NCI-H1930 (cell line): ENCODE data around the gene SPRN.
"Not testable (repeated sequence)": the region's sequence is repeated elsewhere in the genome, so short reads cannot be mapped to it uniquely, and the experiment has no call there.

Experiments used
- DNase-seq, 2 experiments: peaks; one replicate each; lab custom pipeline; 2025; lab: John Stamatoyannopoulos, UW

SPRN gene, protein sequence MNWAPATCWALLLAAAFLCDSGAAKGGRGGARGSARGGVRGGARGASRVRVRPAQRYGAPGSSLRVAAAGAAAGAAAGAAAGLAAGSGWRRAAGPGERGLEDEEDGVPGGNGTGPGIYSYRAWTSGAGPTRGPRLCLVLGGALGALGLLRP

GRCh38 chr10:133424601-133425000 lies at the start of gene SPRN:
TSS of gene SPRN (minus strand) at chr10:133424625. CDS start at chr10:133423681, 944 bp downstream.
- DNase-seq: not testable (repeated sequence)

DNA sequence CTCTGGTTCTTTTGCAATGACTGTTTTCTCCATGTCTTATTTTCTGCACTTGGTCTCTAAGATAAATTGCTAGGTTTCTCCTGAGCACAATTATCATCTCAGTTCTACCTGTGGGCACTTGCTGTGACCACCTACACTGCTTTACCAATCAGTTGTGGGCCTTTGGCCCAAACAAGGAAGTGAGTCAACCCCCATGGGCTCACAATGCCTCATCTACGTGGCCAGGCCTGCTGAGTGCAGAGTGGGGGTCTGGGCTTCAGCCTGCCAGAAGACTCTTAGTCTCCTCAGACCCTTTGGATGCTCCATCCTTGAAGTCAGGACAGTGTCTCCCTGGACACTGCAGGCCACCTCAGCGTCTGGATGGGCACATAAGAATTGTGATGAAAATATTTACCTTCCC lies 49.6 kb upstream of the SPRN start:
- no peak for DNase-seq

DNA sequence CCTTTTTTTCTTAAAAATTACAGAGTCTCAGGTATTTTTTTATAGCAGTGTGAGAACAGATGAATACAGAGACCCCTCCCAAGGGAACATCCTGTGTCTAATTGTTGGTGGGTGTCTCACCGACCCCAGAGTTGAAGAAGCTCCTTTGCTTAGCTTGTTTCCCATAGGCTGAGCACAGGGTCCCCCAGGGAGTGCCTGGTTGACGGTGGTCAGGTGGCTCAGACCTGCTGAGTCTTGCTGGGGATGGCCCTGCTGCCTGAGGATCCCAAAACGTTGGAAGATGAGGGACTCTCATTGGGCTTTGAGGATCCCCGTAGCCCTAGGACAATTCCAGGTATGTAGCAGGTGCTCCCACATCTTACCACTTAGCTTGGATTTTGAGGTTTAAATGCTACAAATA lies 48.8 kb upstream of the SPRN start:
- DNase-seq: no peak

- DNase-seq: no peak
Measured at GRCh38 chr10:133471300-133472109, 47.1 kb upstream of the SPRN start.

DNA sequence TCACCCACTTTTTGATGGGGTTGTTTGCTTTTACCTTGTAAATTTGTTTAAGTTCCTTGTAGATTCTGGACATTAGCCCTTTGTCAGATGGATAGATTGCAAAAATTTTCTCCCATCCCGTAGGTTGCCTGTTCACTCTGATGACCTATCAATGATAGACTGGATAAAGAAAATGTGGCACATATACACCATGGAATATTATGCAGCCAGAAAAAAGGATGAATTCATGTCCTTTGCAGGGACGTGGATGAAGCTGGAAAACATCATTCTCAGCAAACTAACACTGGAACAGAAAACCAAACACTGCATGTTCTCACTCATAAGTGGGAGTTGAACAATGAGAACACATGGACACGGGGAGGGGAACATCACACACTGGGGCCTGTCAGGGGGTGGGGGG lies 44.8 kb upstream of the SPRN start:
- not testable (repeated sequence) for DNase-seq

- DNase-seq: no peak
Measured at GRCh38 chr10:133467286-133467911, 43.0 kb upstream of the SPRN start.

- no peak for DNase-seq
Measured at GRCh38 chr10:133466683-133467275, 42.4 kb upstream of the SPRN start.

- DNase-seq: no peak
Measured at GRCh38 chr10:133465950-133466474, 41.6 kb upstream of the SPRN start.

GRCh38 chr10:133465191-133465949 lies 40.9 kb upstream of the SPRN start:
- no peak for DNase-seq

GRCh38 chr10:133464582-133465031 lies 40.2 kb upstream of the SPRN start:
- no peak for DNase-seq

GRCh38 chr10:133462512-133463305 lies 38.3 kb upstream of the SPRN start:
- DNase-seq: no peak

DNA sequence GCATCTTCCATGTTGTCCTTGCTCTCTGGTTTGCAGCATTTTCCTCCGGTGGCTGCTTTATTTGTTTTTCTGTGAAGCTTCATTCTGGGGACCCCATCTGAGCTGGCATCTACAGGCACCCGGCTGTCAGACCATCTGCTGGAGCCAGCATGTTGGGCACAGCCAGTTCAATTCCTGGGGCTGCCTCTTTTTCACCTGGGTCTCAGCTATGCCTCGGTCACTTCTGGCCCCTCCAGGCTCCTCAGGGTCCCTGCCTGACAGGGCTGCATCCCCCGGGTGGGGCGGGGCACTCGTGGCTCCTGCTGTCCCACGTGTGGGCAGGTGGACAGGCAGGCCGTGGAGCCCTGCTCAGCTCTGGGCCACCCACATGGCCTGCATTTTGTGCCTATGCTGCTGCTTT lies 37.4 kb upstream of the SPRN start:
- DNase-seq: no peak

- DNase-seq: no peak
Measured at GRCh38 chr10:133461027-133461426, 36.6 kb upstream of the SPRN start.

DNA sequence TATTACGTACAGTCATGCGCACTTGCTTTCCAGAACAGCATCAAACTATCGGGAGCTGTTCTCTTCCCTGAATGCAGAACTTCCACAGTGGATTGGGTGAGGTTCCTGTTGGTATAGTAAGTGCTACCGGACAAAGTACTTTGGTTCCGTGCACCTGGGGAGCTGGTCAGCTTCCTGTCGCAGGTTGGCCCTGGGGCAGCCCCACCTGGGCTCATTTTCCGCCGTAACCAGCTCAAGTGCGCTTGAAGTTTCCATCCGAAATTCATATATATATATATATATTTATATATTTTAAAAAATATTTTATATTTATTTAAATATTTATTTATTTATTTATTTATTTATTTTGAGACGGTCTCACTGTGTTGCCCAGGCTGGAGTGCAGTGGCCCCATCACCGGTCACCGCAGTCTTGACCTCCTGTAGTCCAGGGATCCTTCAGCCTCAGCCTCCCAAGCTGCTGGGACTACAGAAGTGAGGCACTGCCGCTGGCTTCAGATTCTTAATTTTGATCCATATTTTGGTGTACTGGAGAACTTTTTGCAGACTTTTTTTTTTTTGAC lies 35.9 kb upstream of the SPRN start:
- no peak for DNase-seq

- DNase-seq: no peak
Measured at GRCh38 chr10:133459454-133460207, 35.2 kb upstream of the SPRN start.

DNA sequence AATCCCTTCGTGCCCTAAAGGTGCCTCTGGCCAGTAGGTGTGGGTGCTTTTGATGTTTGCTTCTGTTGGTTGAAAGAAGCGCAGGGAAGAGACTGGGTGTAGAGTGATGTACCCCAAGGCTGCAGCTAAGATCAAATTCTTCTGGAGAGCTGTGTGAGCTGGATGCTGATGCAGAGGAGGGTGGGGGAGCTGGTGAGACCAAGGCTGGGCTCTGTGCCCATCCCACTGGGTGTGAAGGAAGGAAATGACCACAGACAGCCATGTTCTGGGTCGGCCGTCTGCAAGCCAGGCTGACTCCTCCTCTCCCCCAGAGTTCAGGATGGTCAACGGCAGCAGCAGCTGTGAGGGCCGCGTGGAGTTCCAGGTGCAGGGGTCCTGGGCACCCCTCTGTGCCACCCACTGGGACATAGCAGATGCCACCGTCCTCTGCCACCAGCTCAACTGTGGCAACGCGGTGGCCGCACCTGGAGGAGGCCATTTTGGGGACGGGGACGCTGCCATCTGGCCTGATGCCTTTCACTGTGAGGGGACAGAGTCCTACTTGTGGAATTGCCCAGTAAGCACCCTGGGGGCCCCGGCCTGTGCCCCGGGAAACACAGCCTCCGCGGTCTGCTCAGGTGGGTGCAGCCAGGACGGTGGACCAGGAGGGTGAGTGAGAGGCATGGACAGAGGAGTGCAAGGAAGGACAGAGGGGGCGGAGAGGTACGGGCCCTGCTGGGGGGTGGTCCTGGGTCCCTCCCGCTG lies 34.5 kb upstream of the SPRN start:
- DNase-seq: no peak

DNA sequence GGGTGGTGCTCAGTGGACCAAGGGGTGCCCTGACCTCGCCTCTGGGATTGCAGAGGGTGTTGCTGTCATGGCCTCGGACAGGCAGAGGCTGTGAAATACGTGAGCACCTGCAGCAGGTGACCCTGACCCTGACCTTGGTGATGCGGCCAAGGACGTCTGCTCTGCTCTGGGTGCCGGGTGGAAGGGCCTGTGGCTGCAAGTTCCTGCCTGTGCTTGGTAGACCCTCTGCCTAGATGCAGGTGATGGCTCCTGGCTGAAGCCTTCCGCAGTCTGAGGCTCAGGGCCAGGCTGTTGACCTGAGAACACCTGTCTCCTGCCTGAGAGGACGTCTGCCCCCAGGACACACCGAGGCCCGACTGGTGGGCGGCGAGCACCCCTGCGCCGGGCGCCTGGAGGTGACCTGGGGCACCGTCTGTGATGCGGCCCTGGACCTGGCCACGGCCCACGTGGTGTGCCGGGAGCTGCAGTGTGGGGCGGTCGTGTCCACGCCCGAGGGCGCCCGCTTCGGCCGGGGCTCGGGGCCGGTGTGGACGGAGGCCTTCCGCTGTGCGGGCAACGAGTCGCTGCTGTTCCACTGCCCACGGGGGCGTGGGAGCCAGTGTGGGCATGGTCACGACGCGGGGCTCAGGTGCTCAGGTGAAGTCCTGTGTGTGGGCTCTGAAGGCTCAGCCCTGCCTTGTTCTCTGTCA lies 33.7 kb upstream of the SPRN start:
- no peak for DNase-seq

DNA sequence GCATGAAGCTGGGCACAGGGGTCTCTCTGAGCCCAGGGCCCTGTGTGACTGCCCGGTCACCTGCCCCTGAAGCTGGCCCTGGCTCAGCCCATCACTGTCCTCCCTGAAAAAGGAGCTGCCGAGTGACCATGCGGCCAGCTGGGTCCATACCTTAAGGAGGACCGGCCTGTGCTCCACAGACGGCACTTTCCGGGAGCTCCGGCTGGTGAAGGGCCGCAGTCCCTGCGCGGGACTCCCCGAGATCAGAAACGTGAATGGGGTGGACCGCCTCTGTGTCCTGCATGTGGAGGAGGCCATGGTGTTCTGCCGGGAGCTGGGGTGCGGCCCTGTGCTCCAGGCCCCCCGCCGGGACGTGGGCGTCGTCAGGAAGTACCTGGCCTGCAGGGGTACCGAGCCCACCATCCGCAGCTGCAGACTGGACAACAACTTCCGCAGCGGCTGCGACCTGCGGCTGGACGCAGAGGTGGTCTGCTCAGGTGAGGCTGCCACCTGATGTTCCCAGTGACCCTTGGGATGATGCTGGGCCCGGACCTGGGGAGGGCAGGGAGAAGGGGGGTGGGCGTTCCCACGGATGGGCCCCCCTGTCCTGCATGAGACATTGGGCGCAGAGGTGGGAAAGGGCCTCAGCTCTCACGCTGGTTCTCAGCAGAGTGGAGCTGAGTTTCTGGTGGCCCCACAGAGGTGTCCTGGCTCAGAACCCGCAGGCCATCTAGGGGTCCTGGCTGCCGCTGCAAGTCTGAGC lies 32.8 kb upstream of the SPRN start:
- DNase-seq: no peak
